ENCODE data around the gene ACAP2.

The ACAP2 gene

DNA sequence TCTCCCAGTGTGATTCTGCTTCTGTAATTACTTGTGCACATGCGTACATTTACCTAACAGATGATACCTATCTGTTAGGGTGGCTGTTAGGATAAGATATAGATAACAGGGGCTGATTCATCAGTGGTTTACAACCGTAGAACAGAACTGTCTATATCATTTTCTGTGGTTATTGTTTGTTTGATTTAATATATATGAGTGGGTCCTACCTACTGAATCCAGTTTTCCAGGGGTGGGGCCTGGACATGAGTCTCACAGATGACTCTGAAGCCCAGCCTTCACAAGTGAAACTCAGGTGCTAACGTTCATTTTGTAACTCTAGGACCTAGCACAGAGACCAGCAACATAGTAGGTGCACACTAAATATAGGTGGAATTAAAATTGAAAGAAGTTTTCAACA lies 10.4 kb upstream of the ACAP2 start:
- H3K9me3 Mint-ChIP-seq: peaks cover 5% of the 10 kb centered on the region
- H3K36me3 Mint-ChIP-seq (ENCODE audit: low read depth): no peaks in the 10 kb centered on the region
- no peak overlapping the region for H3K27ac Mint-ChIP-seq
- H3K4me3 Mint-ChIP-seq: no peak overlapping the region
- H3K27me3 Mint-ChIP-seq (ENCODE audit: low read depth): peaks cover 9% of the 10 kb centered on the region
- peaks cover 11% of the 10 kb centered on the region for H3K4me1 Mint-ChIP-seq (ENCODE audit: low read depth)

GRCh38 chr3:195451373-195452015 lies 8.7 kb upstream of the ACAP2 start:
- H3K4me1 Mint-ChIP-seq (ENCODE audit: low read depth): peaks cover 8% of the 10 kb centered on the region
- H3K27me3 Mint-ChIP-seq (ENCODE audit: low read depth): peaks cover 9% of the 10 kb centered on the region
- no peak overlapping the region for H3K4me3 Mint-ChIP-seq
- H3K9me3 Mint-ChIP-seq: peaks cover 5% of the 10 kb centered on the region
- H3K36me3 Mint-ChIP-seq (ENCODE audit: low read depth): no peaks in the 10 kb centered on the region
- H3K27ac Mint-ChIP-seq: no peak overlapping the region

GRCh38 chr3:195450731-195451229 lies 8.0 kb upstream of the ACAP2 start:
- Mint-ChIP-seq H3K27me3 (ENCODE audit: low read depth) (peaks cover 9% of the 10 kb centered on the region), H3K4me3 (no peak overlapping the region), H3K9me3 (peaks cover 5% of the 10 kb centered on the region), H3K36me3 (ENCODE audit: low read depth) (no peaks in the 10 kb centered on the region), H3K4me1 (ENCODE audit: low read depth) (peaks cover 12% of the 10 kb centered on the region), H3K27ac (no peak overlapping the region)

DNA sequence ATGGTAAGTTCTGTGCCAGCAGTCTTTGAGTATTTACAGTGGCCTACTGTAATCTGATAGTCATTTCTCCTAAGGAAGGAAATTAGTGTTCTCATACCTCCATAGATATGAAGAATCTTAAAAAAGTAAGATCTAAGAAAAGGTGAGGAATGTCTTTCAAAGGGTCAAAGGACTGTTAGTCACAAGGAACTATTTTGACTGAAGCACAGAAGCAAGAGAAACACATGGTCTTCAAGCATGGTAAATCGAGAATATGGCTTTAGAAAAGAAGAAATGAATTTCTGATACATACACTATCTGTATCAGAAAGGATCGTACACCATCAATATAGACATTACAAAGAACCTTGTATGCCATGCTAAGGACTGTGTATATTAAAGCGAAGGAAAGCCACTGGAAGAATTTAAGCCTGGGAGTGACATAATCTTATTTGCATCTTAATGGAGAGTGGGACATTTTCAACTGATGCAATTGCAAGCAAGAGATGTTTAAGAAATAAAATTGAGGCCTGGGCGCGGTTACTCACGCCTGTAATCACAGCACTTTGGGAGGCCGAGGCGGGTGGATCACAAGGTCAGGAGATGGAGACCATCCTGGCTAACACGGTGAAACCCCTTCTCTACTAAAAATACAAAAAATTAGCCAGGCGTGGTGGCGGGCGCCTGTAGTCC lies 5.5 kb upstream of the ACAP2 start:
- Mint-ChIP-seq H3K27ac (no peak overlapping the region), H3K4me1 (ENCODE audit: low read depth) (peaks cover 18% of the 10 kb centered on the region), H3K4me3 (no peak overlapping the region), H3K9me3 (no peaks in the 10 kb centered on the region), H3K27me3 (ENCODE audit: low read depth) (peaks cover 6% of the 10 kb centered on the region), H3K36me3 (ENCODE audit: low read depth) (no peaks in the 10 kb centered on the region)

- H3K9me3 Mint-ChIP-seq: no peaks in the 10 kb centered on the region
- no peak overlapping the region for H3K4me3 Mint-ChIP-seq
- H3K27ac Mint-ChIP-seq: no peak overlapping the region
- peaks cover 6% of the 10 kb centered on the region for H3K27me3 Mint-ChIP-seq (ENCODE audit: low read depth)
- H3K4me1 Mint-ChIP-seq (ENCODE audit: low read depth): peaks cover 20% of the 10 kb centered on the region
- no peaks in the 10 kb centered on the region for H3K36me3 Mint-ChIP-seq (ENCODE audit: low read depth)
These were observed 4.4 kb upstream of the ACAP2 start for GRCh38 chr3:195447201-195447600.

DNA sequence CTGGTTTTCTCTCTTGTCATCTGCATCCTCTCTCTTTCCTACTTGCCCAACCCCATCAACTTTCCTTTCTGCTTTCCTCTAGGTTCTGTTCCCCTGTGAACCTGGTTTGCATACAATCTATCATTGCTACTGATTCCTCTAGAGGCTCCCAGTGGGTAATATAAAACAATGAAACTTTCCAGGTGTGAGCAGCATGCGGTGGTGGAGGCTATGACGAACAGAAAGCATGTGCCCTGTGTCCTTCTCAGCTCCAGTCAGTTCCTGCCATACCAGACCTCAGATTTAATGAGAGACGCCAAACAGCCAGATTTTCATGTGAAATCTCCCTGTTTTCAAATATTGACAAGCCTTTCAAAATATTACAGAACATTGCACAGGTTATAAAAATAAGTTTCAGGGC lies 3.5 kb upstream of the ACAP2 start:
- no peak overlapping the region for H3K4me3 Mint-ChIP-seq
- no peaks in the 10 kb centered on the region for H3K9me3 Mint-ChIP-seq
- no peaks in the 10 kb centered on the region for H3K36me3 Mint-ChIP-seq (ENCODE audit: low read depth)
- peaks cover 24% of the 10 kb centered on the region for H3K4me1 Mint-ChIP-seq (ENCODE audit: low read depth)
- H3K27me3 Mint-ChIP-seq (ENCODE audit: low read depth): no peaks in the 10 kb centered on the region
- H3K27ac Mint-ChIP-seq: no peak overlapping the region

DNA sequence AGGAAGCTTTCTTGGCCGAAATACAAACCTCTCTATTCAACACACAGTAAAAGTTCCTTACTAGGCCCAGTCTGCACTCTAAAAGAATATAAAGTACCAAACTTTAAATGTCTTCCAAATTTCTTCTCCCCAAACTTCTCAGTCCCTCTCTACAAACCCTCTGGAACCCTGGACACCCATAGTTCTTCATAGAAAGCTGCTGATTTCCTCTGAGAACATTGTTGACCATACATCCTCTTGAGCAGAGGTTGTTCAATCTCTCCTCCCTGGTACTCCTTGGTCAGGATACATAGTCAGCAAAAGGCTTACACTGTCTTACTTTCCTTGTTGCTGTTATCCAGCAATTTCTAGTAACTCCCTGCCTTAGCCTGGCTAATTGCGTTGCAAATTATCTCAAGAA lies 3.1 kb upstream of the ACAP2 start:
- no peaks in the 10 kb centered on the region for H3K9me3 Mint-ChIP-seq
- H3K4me3 Mint-ChIP-seq: no peak overlapping the region
- no peaks in the 10 kb centered on the region for H3K36me3 Mint-ChIP-seq (ENCODE audit: low read depth)
- no peak overlapping the region for H3K27ac Mint-ChIP-seq
- H3K4me1 Mint-ChIP-seq (ENCODE audit: low read depth): peaks cover 29% of the 10 kb centered on the region
- no peaks in the 10 kb centered on the region for H3K27me3 Mint-ChIP-seq (ENCODE audit: low read depth)

- Mint-ChIP-seq H3K27ac (peak overlapping the region; percentile 69), H3K4me3 (peak overlapping the region; percentile 76), H3K36me3 (ENCODE audit: low read depth) (no peaks in the 10 kb centered on the region), H3K4me1 (ENCODE audit: low read depth) (peaks cover 36% of the 10 kb centered on the region), H3K27me3 (ENCODE audit: low read depth) (no peaks in the 10 kb centered on the region), H3K9me3 (no peaks in the 10 kb centered on the region)
These were observed 670 bp upstream of the ACAP2 start for GRCh38 chr3:195443391-195443989.

GRCh38 chr3:195441992-195442572 lies 738 bp downstream of the ACAP2 start:
- H3K36me3 Mint-ChIP-seq (ENCODE audit: low read depth): no peaks in the 10 kb centered on the region
- H3K4me1 Mint-ChIP-seq (ENCODE audit: low read depth): peaks cover 36% of the 10 kb centered on the region
- H3K27ac Mint-ChIP-seq: peak overlapping the region; percentile 90
- H3K9me3 Mint-ChIP-seq: no peaks in the 10 kb centered on the region
- H3K27me3 Mint-ChIP-seq (ENCODE audit: low read depth): no peaks in the 10 kb centered on the region
- peak overlapping the region; percentile 94 for H3K4me3 Mint-ChIP-seq

- no peaks in the 10 kb centered on the region for H3K36me3 Mint-ChIP-seq (ENCODE audit: low read depth)
- H3K4me3 Mint-ChIP-seq: peak overlapping the region; percentile 94
- no peaks in the 10 kb centered on the region for H3K27me3 Mint-ChIP-seq (ENCODE audit: low read depth)
- peaks cover 36% of the 10 kb centered on the region for H3K4me1 Mint-ChIP-seq (ENCODE audit: low read depth)
- H3K27ac Mint-ChIP-seq: peak overlapping the region; percentile 90
- H3K9me3 Mint-ChIP-seq: no peaks in the 10 kb centered on the region
These were observed 1.3 kb downstream of the ACAP2 start for GRCh38 chr3:195441476-195441991.

DNA sequence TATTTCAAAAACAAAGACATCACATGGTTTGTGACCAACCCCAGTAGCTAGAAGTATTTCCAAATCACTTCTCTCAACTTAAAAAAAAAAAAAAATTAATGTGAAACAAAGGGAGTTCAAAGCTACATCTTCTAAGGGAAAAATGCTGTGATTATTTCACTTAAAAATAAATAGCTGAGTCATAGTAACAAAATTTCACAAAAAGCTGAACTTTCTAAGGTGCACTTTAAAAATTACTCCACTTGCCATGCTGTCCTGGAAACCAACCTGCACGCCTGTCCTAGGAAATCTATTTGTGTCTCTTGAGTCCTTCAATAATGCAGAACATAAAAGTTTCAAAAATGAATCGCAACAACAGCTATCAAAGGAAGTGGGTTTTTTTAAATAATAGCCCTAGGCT lies 1.8 kb downstream of the ACAP2 start:
- Mint-ChIP-seq H3K4me1 (ENCODE audit: low read depth) (peaks cover 34% of the 10 kb centered on the region), H3K4me3 (peak overlapping the region; percentile 94), H3K9me3 (no peaks in the 10 kb centered on the region), H3K36me3 (ENCODE audit: low read depth) (no peaks in the 10 kb centered on the region), H3K27ac (peak overlapping the region; percentile 90), H3K27me3 (ENCODE audit: low read depth) (no peaks in the 10 kb centered on the region)

DNA sequence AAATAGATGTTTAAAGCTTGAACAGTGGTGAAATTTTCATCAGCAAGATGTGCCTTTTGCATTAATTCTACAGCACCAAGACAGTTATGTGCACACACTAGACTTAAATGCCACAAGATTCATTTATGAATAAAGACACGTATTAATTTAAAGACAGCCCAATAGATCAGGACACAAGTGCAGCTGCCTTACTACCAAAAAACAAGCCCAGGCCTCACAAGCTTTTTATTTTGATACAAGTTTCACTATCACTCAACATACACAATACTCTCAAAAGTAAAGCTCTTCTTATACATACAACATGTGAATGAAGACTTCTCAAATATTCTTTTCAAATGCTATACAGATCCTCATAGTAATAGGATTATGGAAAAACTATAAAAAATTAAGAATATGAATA lies 2.4 kb downstream of the ACAP2 start:
- H3K27me3 Mint-ChIP-seq (ENCODE audit: low read depth): no peaks in the 10 kb centered on the region
- peak overlapping the region; percentile 66 for H3K4me3 Mint-ChIP-seq
- H3K27ac Mint-ChIP-seq: no peak overlapping the region
- peaks cover 1% of the 10 kb centered on the region for H3K36me3 Mint-ChIP-seq (ENCODE audit: low read depth)
- peaks cover 29% of the 10 kb centered on the region for H3K4me1 Mint-ChIP-seq (ENCODE audit: low read depth)
- no peaks in the 10 kb centered on the region for H3K9me3 Mint-ChIP-seq

GRCh38 chr3:195438371-195438770 lies 4.4 kb downstream of the ACAP2 start:
- Mint-ChIP-seq H3K9me3 (no peaks in the 10 kb centered on the region), H3K4me3 (no peak overlapping the region), H3K27me3 (ENCODE audit: low read depth) (no peaks in the 10 kb centered on the region), H3K27ac (no peak overlapping the region), H3K36me3 (ENCODE audit: low read depth) (peaks cover 7% of the 10 kb centered on the region), H3K4me1 (ENCODE audit: low read depth) (peaks cover 20% of the 10 kb centered on the region)

GRCh38 chr3:195425849-195426248 lies 17.0 kb downstream of the ACAP2 start:
- no peaks in the 10 kb centered on the region for H3K9me3 Mint-ChIP-seq
- H3K27me3 Mint-ChIP-seq (ENCODE audit: low read depth): no peaks in the 10 kb centered on the region
- H3K4me3 Mint-ChIP-seq: no peak overlapping the region
- peaks cover 3% of the 10 kb centered on the region for H3K36me3 Mint-ChIP-seq (ENCODE audit: low read depth)
- peaks cover 12% of the 10 kb centered on the region for H3K4me1 Mint-ChIP-seq (ENCODE audit: low read depth)
- H3K27ac Mint-ChIP-seq: no peak overlapping the region

Measured in T-helper 1 cell treated with Interleukin-12 subunit alpha and Interleukin-12 subunit beta and Interleukin-4 antibody, amounts not matched to agents 30 μg/mL and 1 μg/mL, for 36 hours (primary cell).